ENCODE data around the gene CCM2. TPM values are rescaled to one million over a fixed set of nuclear protein-coding genes. Genes with fewer than 3 reads are reported as not detected.

CCM2 gene
- total and polyA plus RNA-seq, 2 of the 8 experiments (the other 6 are each of a cell fraction or from before 2014, with no cell fraction given) = 31.6 to 41.2 TPM

- TF ChIP-seq ATF3 (IDR thresholded peaks at IDR 0.05; ENCODE audit: insufficient read depth, low read depth, low read length) = peak; percentile 88
- TF ChIP-seq ASH2L (IDR thresholded peaks at IDR 0.05; ENCODE audit: low read length) = peak; percentile 93
- peak; percentile 83 for TF ChIP-seq SRF (IDR thresholded peaks at IDR 0.05; ENCODE audit: low read depth, low read length)
- peak; percentile 53 for TF ChIP-seq GTF2F1 (IDR thresholded peaks at IDR 0.05; ENCODE audit: borderline replicate concordance, low read depth, low read length)
- peak; percentile 99 for TF ChIP-seq POLR2AphosphoS5 (IDR thresholded peaks at IDR 0.05; ENCODE audit: low read depth, low read length)
- TF ChIP-seq KDM1A (IDR thresholded peaks at IDR 0.05; ENCODE audit: borderline replicate concordance, low read length) = no peak
- TF ChIP-seq PHF8 (conservative IDR thresholded peaks at IDR 0.05; ENCODE audit: low read depth, low read length) = peak; percentile 98
- peak; percentile 85 for TF ChIP-seq YY1 (IDR thresholded peaks at IDR 0.05; ENCODE audit: low read depth, low read length)
- peak in 1 of 3 experiments; percentile 7; a peak in 1 of 4 replicates for TF ChIP-seq CTCF (IDR thresholded peaks at IDR 0.05; ENCODE audit: control extremely low read depth in 1 of 3, insufficient read depth in 1 of 3, low read depth in 1 of 3, low read length in 3 of 3)
- peak; percentile 99 for TF ChIP-seq CREB1 (IDR thresholded peaks at IDR 0.05)
- peak in 1 of 2 experiments; percentile 5; a peak in 2 of 4 replicates for TF ChIP-seq HDAC2 (IDR thresholded peaks at IDR 0.05; ENCODE audit: borderline replicate concordance in 1 of 2, low read depth in 2 of 2, low read length in 2 of 2)
- no peak for TF ChIP-seq NRF1 (IDR thresholded peaks at IDR 0.05; ENCODE audit: low read depth, low read length)
- TF ChIP-seq CTBP2 (IDR thresholded peaks at IDR 0.05; ENCODE audit: borderline replicate concordance, insufficient read depth, insufficient read length, low read length) = no peak
- peak; percentile 1 to 15; a peak in 1 of 4 replicates for TF ChIP-seq RAD21 (IDR thresholded peaks at IDR 0.05 in 1 of 2, conservative IDR thresholded peaks at IDR 0.05 in 1 of 2; ENCODE audit: low read depth in 2 of 2, low read length in 2 of 2)
- peak; percentile 54; the same call in 1 of the 2 replicates for TF ChIP-seq EGR1 (IDR thresholded peaks at IDR 0.05; ENCODE audit: borderline replicate concordance, low read depth, low read length)
- TF ChIP-seq KDM5A (IDR thresholded peaks at IDR 0.05; ENCODE audit: low read length) = peak; percentile 92
- TF ChIP-seq CHD2 (IDR thresholded peaks at IDR 0.05; ENCODE audit: low read length) = no peak; the same call in 1 of the 2 replicates
- TF ChIP-seq SIRT6 (IDR thresholded peaks at IDR 0.05; ENCODE audit: low read length) = no peak
- TF ChIP-seq TBP (IDR thresholded peaks at IDR 0.05; ENCODE audit: low read depth, low read length) = peak; percentile 86; the same call in 1 of the 2 replicates
Measured at GRCh38 chr7:45111298-45112223, 111.6 kb downstream of the CCM2 start, which contains the start of gene TBRG4 (continued).

Measured in H1 (cell line).